ENCODE measurements around the gene IGF1R. TPM values are rescaled to one million over a fixed set of nuclear protein-coding genes. Genes with fewer than 3 reads are reported as not detected.

Gene IGF1R
- total RNA-seq, 1 experiment from 2014 or later: 125 TPM

DNA sequence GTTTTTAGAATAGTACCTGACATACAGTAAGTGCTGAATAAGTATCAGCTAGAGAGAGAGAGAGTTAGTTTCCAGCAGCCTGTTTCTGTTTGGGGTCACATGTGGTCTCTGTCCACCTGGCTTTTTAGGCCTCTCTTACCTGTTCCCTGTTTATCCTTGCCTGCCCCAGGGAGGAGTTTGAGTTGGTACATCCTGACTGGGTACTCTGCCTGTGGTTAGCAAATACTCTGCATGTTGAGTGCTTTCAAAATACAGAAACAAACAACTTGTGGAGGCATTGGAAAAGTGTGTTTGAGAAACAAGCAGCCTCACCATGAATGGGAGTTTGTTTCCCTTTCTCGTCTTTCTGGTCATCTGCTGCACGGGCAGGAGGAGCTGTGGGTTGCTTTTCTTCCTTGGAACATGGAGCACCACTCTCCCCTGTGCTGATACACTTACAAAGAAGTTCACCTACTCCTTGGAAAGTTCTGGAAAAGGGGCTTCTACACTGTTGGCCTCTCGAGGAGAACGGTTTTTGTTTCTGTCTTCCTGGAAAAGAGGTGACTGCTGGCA is 193.2 kb downstream of the IGF1R start (continued):
- TF ChIP-seq, protein P1, sequence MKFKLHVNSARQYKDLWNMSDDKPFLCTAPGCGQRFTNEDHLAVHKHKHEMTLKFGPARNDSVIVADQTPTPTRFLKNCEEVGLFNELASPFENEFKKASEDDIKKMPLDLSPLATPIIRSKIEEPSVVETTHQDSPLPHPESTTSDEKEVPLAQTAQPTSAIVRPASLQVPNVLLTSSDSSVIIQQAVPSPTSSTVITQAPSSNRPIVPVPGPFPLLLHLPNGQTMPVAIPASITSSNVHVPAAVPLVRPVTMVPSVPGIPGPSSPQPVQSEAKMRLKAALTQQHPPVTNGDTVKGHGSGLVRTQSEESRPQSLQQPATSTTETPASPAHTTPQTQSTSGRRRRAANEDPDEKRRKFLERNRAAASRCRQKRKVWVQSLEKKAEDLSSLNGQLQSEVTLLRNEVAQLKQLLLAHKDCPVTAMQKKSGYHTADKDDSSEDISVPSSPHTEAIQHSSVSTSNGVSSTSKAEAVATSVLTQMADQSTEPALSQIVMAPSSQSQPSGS (CRISPR knock-in tag; IDR thresholded peaks at IDR 0.05; ENCODE audit: borderline replicate concordance, low read depth): no peak
- TF ChIP-seq PRRX2 (CRISPR knock-in tag; IDR thresholded peaks at IDR 0.05) (no peak), GABPB1 (CRISPR knock-in tag; IDR thresholded peaks at IDR 0.05) (no peak)
- TF ChIP-seq, protein P2, sequence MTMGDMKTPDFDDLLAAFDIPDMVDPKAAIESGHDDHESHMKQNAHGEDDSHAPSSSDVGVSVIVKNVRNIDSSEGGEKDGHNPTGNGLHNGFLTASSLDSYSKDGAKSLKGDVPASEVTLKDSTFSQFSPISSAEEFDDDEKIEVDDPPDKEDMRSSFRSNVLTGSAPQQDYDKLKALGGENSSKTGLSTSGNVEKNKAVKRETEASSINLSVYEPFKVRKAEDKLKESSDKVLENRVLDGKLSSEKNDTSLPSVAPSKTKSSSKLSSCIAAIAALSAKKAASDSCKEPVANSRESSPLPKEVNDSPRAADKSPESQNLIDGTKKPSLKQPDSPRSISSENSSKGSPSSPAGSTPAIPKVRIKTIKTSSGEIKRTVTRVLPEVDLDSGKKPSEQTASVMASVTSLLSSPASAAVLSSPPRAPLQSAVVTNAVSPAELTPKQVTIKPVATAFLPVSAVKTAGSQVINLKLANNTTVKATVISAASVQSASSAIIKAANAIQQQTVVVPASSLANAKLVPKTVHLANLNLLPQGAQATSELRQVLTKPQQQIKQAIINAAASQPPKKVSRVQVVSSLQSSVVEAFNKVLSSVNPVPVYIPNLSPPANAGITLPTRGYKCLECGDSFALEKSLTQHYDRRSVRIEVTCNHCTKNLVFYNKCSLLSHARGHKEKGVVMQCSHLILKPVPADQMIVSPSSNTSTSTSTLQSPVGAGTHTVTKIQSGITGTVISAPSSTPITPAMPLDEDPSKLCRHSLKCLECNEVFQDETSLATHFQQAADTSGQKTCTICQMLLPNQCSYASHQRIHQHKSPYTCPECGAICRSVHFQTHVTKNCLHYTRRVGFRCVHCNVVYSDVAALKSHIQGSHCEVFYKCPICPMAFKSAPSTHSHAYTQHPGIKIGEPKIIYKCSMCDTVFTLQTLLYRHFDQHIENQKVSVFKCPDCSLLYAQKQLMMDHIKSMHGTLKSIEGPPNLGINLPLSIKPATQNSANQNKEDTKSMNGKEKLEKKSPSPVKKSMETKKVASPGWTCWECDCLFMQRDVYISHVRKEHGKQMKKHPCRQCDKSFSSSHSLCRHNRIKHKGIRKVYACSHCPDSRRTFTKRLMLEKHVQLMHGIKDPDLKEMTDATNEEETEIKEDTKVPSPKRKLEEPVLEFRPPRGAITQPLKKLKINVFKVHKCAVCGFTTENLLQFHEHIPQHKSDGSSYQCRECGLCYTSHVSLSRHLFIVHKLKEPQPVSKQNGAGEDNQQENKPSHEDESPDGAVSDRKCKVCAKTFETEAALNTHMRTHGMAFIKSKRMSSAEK (CRISPR knock-in tag; IDR thresholded peaks at IDR 0.05; ENCODE audit: borderline replicate concordance): no peak
- TF ChIP-seq, protein P3, sequence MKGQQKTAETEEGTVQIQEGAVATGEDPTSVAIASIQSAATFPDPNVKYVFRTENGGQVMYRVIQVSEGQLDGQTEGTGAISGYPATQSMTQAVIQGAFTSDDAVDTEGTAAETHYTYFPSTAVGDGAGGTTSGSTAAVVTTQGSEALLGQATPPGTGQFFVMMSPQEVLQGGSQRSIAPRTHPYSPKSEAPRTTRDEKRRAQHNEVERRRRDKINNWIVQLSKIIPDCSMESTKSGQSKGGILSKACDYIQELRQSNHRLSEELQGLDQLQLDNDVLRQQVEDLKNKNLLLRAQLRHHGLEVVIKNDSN (CRISPR knock-in tag; IDR thresholded peaks at IDR 0.05): no peak

DNA sequence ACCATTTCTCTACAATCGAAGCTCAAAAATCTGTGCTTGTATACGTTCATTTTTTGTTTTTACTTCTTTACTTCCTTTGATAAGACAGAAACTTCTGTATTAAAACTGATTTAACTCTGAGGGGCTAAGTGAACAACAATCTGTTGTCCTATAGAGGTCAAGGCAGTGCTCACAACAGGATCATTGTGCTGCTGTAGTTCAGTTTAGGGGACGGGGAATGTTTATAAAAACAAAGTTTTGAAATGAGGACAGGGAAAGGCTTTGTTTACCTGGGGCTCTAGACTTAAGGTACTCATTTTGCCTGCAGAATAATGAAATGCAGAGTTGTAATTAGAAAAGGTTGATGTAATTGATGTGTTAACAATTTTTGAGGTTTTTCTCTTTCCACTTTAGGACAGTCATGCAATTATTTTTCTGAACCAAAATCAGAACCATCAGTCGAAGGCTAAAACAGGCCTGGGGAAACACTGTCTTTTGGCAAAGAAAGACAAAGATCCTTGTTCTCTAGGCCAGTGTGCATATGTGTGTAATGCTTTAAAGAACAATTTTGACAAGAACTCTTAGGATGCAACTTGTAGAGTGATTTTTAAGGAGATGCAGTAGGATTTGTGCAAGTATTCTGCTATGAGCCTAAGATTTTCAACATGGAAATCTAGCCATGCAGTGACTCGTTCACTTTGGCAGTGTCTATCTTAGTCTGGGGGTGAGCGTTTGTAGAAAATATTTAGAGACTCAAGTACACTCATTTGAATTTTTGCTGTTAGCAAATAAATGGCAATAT is 194.0 kb downstream of the IGF1R start:
- no peak for ATAC-seq
- peaks cover 65% of the 10 kb centered on the region for H3K4me1 Mint-ChIP-seq

DNA sequence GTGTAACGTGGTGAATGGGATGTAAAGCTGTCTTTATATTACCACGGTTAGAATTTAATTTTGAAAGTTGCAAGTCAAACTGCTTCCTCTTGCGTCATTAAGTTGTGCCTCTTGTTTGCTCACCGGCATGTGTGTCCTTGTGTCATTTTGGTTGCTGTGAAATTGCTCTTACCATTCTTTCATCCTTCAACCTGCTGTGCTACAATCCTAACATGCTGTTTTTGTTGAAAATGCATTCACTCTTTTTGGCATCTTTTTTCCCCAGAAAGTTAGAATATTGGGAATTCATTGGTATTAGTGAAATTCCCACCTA is 194.6 kb downstream of the IGF1R start:
- H3K9me3 Mint-ChIP-seq: no peaks in the 10 kb centered on the region
- no peaks in the 10 kb centered on the region for H3K27me3 Mint-ChIP-seq (ENCODE audit: low read depth)
- H3K27ac Mint-ChIP-seq: peak overlapping the region; percentile 62
- no peaks in the 10 kb centered on the region; the same call in 1 of the 2 replicates for H3K36me3 Mint-ChIP-seq
- ATAC-seq (no peak), DNase-seq (ENCODE audit: low spot score) (no peak)
- CTCF ChIA-PET: interaction anchor here (0.6 kb wide), 1 partner anchor 164 kb away, joined by 3 read pairs; no protein-coding TSS in a partner anchor
- no peak overlapping the region for H3K4me3 Mint-ChIP-seq
- H3K4me1 Mint-ChIP-seq: peaks cover 70% of the 10 kb centered on the region
- POLR2A ChIA-PET: no interaction called here
- TF ChIP-seq, protein P4, sequence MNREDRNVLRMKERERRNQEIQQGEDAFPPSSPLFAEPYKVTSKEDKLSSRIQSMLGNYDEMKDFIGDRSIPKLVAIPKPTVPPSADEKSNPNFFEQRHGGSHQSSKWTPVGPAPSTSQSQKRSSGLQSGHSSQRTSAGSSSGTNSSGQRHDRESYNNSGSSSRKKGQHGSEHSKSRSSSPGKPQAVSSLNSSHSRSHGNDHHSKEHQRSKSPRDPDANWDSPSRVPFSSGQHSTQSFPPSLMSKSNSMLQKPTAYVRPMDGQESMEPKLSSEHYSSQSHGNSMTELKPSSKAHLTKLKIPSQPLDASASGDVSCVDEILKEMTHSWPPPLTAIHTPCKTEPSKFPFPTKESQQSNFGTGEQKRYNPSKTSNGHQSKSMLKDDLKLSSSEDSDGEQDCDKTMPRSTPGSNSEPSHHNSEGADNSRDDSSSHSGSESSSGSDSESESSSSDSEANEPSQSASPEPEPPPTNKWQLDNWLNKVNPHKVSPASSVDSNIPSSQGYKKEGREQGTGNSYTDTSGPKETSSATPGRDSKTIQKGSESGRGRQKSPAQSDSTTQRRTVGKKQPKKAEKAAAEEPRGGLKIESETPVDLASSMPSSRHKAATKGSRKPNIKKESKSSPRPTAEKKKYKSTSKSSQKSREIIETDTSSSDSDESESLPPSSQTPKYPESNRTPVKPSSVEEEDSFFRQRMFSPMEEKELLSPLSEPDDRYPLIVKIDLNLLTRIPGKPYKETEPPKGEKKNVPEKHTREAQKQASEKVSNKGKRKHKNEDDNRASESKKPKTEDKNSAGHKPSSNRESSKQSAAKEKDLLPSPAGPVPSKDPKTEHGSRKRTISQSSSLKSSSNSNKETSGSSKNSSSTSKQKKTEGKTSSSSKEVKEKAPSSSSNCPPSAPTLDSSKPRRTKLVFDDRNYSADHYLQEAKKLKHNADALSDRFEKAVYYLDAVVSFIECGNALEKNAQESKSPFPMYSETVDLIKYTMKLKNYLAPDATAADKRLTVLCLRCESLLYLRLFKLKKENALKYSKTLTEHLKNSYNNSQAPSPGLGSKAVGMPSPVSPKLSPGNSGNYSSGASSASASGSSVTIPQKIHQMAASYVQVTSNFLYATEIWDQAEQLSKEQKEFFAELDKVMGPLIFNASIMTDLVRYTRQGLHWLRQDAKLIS (CRISPR knock-in tag; IDR thresholded peaks at IDR 0.05; ENCODE audit: borderline replicate concordance): no peak
- peak; percentile 81 for TF ChIP-seq GABPB1 (CRISPR knock-in tag; IDR thresholded peaks at IDR 0.05)

More for the DNA sequence above, 194.0 kb downstream of the IGF1R start:
- Mint-ChIP-seq H3K9me3 (no peaks in the 10 kb centered on the region; the same call in 1 of the 2 replicates), H3K36me3 (peaks cover 3% of the 10 kb centered on the region; the same call in 1 of the 2 replicates), H3K27me3 (ENCODE audit: low read depth) (no peaks in the 10 kb centered on the region), H3K27ac (peak overlapping the region; percentile 62), H3K4me3 (no peak overlapping the region)
- ChIA-PET POLR2A (no interaction called here), CTCF (no interaction called here)
- TF ChIP-seq ZNF396 (CRISPR knock-in tag; IDR thresholded peaks at IDR 0.05; ENCODE audit: borderline replicate concordance): no peak
- TF ChIP-seq TEAD1 (CRISPR knock-in tag; IDR thresholded peaks at IDR 0.05): no peak
- no peak for TF ChIP-seq EMX1 (CRISPR knock-in tag; IDR thresholded peaks at IDR 0.05)
- no peak for TF ChIP-seq OVOL2 (CRISPR knock-in tag; IDR thresholded peaks at IDR 0.05; ENCODE audit: borderline replicate concordance)
- TF ChIP-seq ZBTB21 (CRISPR knock-in tag; IDR thresholded peaks at IDR 0.05; ENCODE audit: borderline replicate concordance): no peak
- DNase-seq (ENCODE audit: low spot score): no peak

All from WTC11 (cell line).